ENCODE measurements around the gene GFRA1. TPM values are rescaled to one million over a fixed set of nuclear protein-coding genes. Genes with fewer than 3 reads are reported as not detected.

Gene GFRA1
- total RNA-seq, 4 donors from 2014 or later: 6.2 to 44.5 (median 13.4) TPM

- 67 to 73% methylated on average over 2 of the region's 2 CpGs for WGBS, 2 donors
- no peak for DNase-seq (ENCODE audit: low spot score in 2 of 2)
- TF ChIP-seq POLR2A (IDR thresholded peaks at IDR 0.05): no peak
- TF ChIP-seq CTCF (IDR thresholded peaks at IDR 0.05): no peak
- intact Hi-C loops (cut with DNase I; ENCODE audit: low total_unique reads): no loop called here
- H3K4me3 ChIP-seq (ENCODE audit: low read depth, poor library complexity, severe bottlenecking): no peak overlapping the region
Observed at GRCh38 chr10:116245156-116245555, 27.9 kb downstream of the GFRA1 start.

GRCh38 chr10:116241642-116242410 is 31.2 kb downstream of the GFRA1 start:
- H3K4me3 ChIP-seq (ENCODE audit: low read depth, poor library complexity, severe bottlenecking): no peak overlapping the region
- intact Hi-C loops (cut with DNase I; ENCODE audit: low total_unique reads): no loop called here
- 66% methylated on average over 6 of the region's 6 CpGs for WGBS, 2 donors
- DNase-seq (ENCODE audit: low spot score in 2 of 2): no peak
- no peak for TF ChIP-seq POLR2A (IDR thresholded peaks at IDR 0.05)

GRCh38 chr10:116241085-116241484 is 31.9 kb downstream of the GFRA1 start:
- intact Hi-C loops (cut with DNase I; ENCODE audit: low total_unique reads): no loop called here
- no peak overlapping the region for H3K4me3 ChIP-seq (ENCODE audit: low read depth, poor library complexity, severe bottlenecking)
- no peak for DNase-seq (ENCODE audit: low spot score in 2 of 2)
- TF ChIP-seq POLR2A (IDR thresholded peaks at IDR 0.05) (no peak), CTCF (IDR thresholded peaks at IDR 0.05) (no peak)
- 56 to 63% methylated on average over 8 of the region's 8 CpGs for WGBS, 2 donors

- no peak for TF ChIP-seq CTCF (IDR thresholded peaks at IDR 0.05)
- no peak for TF ChIP-seq POLR2A (IDR thresholded peaks at IDR 0.05)
- DNase-seq (ENCODE audit: low spot score in 2 of 2): no peak
- 63 to 66% methylated on average over 13 of the region's 13 CpGs for WGBS, 2 donors
- intact Hi-C loops (cut with DNase I; ENCODE audit: low total_unique reads): no loop called here
- no peak overlapping the region for H3K4me3 ChIP-seq (ENCODE audit: low read depth, poor library complexity, severe bottlenecking)
Observed at GRCh38 chr10:116240157-116240950, 32.7 kb downstream of the GFRA1 start.

- intact Hi-C loops (cut with DNase I; ENCODE audit: low total_unique reads): no loop called here
Observed at GRCh38 chr10:116239229-116239628, 33.8 kb downstream of the GFRA1 start.

More at GRCh38 chr10:116239229-116239628, 33.8 kb downstream of the GFRA1 start:
- WGBS, 2 donors: 82 to 86% methylated on average over 4 of the region's 4 CpGs
- no peak for TF ChIP-seq POLR2A (IDR thresholded peaks at IDR 0.05)
- no peak for TF ChIP-seq CTCF (IDR thresholded peaks at IDR 0.05)
- DNase-seq (ENCODE audit: low spot score in 2 of 2): no peak
- no peak overlapping the region for H3K4me3 ChIP-seq (ENCODE audit: low read depth, poor library complexity, severe bottlenecking)

All from lower leg skin (tissue), 4 donors.